ENCODE data around the gene NCKAP5.

NCKAP5 gene

DNA sequence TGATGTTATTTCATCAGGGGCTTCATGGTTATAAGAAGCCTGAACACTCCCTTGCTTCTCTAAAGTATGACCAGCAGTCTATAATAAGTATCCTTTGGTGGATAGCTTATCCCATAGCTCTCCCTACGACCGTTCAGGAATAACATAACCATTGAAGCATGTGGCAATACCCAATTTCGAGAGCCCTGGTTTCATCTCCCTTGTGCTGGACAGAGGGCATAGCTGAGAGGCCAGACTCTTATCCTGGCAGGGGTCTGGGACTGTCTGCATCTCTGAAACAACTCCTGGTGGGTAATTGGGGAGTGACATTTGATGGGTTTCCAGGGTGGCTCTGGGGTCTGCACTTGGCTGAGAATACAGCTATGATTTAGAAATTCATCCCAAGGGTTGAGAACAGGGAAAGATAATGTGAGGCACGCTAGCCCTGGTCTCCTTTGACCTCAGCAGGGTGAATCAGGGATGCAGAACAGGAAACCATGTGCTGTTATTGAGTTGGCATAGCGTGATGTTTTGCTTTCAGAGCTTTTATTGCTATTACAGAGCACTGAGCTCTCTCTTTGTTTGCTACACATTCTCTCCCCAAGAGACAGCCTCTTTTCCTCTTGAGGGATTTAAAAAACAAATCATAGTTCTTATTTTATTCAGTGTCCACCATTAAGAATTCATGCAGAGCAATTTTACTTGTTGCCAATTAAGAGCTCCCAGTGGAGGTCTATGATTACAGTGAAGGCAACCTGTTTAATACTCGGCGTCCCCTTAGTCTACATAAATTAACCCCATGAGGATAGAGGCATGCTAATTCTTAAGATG is 274.5 kb downstream of the NCKAP5 start:
- DNase-seq (ENCODE audit: low read depth): no peak
- TF ChIP-seq, protein P1, sequence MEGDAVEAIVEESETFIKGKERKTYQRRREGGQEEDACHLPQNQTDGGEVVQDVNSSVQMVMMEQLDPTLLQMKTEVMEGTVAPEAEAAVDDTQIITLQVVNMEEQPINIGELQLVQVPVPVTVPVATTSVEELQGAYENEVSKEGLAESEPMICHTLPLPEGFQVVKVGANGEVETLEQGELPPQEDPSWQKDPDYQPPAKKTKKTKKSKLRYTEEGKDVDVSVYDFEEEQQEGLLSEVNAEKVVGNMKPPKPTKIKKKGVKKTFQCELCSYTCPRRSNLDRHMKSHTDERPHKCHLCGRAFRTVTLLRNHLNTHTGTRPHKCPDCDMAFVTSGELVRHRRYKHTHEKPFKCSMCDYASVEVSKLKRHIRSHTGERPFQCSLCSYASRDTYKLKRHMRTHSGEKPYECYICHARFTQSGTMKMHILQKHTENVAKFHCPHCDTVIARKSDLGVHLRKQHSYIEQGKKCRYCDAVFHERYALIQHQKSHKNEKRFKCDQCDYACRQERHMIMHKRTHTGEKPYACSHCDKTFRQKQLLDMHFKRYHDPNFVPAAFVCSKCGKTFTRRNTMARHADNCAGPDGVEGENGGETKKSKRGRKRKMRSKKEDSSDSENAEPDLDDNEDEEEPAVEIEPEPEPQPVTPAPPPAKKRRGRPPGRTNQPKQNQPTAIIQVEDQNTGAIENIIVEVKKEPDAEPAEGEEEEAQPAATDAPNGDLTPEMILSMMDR (IDR thresholded peaks at IDR 0.05; ENCODE audit: low read depth, low read length): no peak
- TF ChIP-seq MYC (IDR thresholded peaks at IDR 0.05; ENCODE audit: low read depth, low read length): no peak
- TF ChIP-seq, protein P2, sequence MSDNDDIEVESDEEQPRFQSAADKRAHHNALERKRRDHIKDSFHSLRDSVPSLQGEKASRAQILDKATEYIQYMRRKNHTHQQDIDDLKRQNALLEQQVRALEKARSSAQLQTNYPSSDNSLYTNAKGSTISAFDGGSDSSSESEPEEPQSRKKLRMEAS (IDR thresholded peaks at IDR 0.05; ENCODE audit: low read depth, low read length): no peak
- no peak for TF ChIP-seq POLR2A (IDR thresholded peaks at IDR 0.05; ENCODE audit: extremely low read depth, insufficient read length)
- no peak overlapping the region for H3K4me3 ChIP-seq (ENCODE audit: low read depth, low read length)

DNA sequence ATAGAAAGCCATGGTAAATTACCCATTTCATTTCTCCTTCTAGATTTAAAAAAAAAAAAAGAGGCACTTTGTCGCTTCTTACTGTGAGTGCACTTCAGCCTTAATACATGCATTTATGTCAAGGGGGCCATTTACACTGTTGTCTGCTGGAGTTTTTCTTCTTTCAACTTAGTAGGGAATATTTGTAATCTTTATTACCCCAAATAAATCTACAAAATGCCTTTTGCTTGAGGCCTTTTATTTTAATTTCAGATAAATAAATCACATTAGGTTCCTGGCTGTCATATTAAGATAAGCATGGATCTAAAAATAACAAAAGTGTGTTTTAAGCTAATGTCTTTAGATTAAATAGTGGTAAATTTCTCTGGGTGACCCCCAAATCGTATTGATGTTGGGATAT is 276.0 kb downstream of the NCKAP5 start:
- DNase-seq (ENCODE audit: low read depth): no peak
- no peak overlapping the region for H3K4me3 ChIP-seq (ENCODE audit: low read depth, low read length)
- no peak for TF ChIP-seq POLR2A (IDR thresholded peaks at IDR 0.05; ENCODE audit: extremely low read depth, insufficient read length)

DNA sequence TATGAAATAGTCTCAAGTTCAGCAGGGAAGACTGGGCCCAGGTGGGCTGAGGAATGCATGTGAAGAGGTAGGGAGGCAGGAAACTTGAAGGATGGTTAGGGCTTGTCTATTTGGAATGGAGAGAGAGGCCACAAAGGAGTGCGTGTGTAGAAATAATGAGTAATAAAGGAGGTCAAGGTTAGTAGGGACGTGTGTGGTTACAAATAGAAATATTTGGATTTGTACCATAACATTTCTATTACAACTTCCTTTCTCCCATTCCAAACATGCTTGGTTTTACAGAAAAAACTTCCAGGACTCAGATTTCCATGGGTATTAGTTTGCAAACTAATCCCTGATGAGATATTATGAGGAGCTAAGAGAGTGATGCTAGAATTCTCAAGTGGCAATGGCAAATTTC is 280.6 kb downstream of the NCKAP5 start:
- H3K4me3 ChIP-seq (ENCODE audit: low read depth, low read length): no peak overlapping the region
- no peak for TF ChIP-seq POLR2A (IDR thresholded peaks at IDR 0.05; ENCODE audit: extremely low read depth, insufficient read length)
- TF ChIP-seq, protein P1 (IDR thresholded peaks at IDR 0.05; ENCODE audit: low read depth, low read length): no peak
- no peak for TF ChIP-seq MYC (IDR thresholded peaks at IDR 0.05; ENCODE audit: low read depth, low read length)
- TF ChIP-seq, protein P2 (IDR thresholded peaks at IDR 0.05; ENCODE audit: low read depth, low read length): no peak
- no peak for DNase-seq (ENCODE audit: low read depth)

DNA sequence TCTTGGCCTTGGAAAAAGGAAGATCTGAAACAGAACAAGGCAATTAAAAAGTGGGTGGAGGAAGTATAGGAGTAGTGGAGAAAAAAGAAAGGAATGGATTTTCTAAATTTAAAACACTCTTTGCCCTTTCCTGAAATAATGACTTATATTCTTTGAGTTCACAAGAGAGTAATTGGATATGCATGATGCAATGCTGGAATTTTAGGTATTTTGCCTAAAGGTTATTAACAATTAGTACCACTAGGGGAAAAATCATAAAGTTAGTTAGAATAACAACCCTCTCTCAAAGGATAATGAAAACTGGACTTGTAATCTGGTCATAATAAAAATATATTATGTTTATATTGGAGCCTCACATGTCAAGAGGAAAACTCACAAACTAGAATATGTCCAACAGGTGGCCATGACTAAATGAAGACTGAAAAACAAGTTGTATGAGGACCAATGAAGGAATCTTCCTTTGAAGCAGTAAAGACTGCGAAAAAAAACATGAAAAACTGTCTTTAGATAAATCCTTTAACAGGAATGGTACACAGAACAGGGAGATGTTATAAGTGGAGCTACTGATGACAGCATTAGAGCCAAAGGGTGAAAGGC is 281.8 kb downstream of the NCKAP5 start:
- TF ChIP-seq, protein P2 (IDR thresholded peaks at IDR 0.05; ENCODE audit: low read depth, low read length): no peak
- TF ChIP-seq MYC (IDR thresholded peaks at IDR 0.05; ENCODE audit: low read depth, low read length) (no peak), POLR2A (IDR thresholded peaks at IDR 0.05; ENCODE audit: extremely low read depth, insufficient read length) (no peak)
- TF ChIP-seq, protein P1 (IDR thresholded peaks at IDR 0.05; ENCODE audit: low read depth, low read length): no peak
- no peak overlapping the region for H3K4me3 ChIP-seq (ENCODE audit: low read depth, low read length)
- no peak for DNase-seq (ENCODE audit: low read depth)

DNA sequence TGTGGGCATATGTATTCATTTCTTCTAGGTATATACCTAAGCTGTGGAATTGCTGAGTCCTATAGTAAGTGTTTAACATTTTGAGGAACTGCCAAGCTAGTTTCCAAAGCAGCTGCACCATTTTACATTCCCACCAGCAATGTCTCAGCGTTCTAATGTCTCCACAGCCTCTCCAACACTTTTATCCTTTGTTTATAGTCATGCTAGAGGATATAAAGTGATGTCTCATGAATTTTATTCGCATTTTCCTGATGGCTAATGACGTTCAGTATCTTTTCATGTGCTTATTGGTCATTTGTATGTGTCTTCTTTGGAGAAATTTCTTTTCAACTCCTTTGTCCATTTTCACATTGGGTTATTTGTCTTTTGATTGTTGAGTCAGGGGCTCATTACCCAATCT is 295.2 kb downstream of the NCKAP5 start:
- no peak for DNase-seq (ENCODE audit: low read depth)
- TF ChIP-seq, protein P1 (IDR thresholded peaks at IDR 0.05; ENCODE audit: low read depth, low read length): no peak
- no peak for TF ChIP-seq MYC (IDR thresholded peaks at IDR 0.05; ENCODE audit: low read depth, low read length)
- TF ChIP-seq, protein P2 (IDR thresholded peaks at IDR 0.05; ENCODE audit: low read depth, low read length): no peak
- no peak for TF ChIP-seq POLR2A (IDR thresholded peaks at IDR 0.05; ENCODE audit: extremely low read depth, insufficient read length)
- no peak overlapping the region for H3K4me3 ChIP-seq (ENCODE audit: low read depth, low read length)

DNA sequence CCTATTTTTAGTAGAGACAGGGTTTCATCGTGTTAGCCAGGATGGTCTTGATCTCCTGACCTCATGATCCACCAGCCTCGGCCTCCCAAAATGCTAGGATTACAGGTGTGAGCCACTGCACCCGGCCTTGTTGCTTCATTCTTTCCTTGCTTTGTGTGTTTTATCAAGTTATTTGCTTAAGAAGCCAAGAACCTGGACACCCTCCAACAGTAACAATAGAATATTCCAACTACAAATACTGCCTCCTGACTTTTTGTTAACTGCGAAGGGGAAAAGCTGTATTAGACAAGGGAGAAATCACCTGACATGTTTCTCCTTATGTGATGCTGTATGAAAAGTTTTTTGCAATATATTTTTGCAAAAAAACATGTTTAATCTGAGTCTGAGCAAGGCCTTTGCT is 297.2 kb downstream of the NCKAP5 start:
- DNase-seq (ENCODE audit: low read depth): no peak
- TF ChIP-seq, protein P1 (IDR thresholded peaks at IDR 0.05; ENCODE audit: low read depth, low read length): no peak
- H3K4me3 ChIP-seq (ENCODE audit: low read depth, low read length): no peak overlapping the region

Measured in NB4 (cell line).